ENCODE measurements around the gene NAPSA.

DNA sequence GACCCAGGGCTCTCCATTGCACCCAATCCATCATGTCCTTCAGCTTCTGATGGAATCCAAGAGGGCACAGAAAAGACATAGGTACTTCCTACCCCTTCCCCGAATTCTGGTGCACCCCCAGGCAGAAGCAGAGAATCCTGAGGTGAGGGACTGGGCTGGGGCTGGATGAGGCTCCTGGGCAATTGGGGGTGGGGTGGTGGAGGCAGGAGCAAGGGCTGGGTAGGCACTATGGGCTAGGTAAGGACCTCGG, 33.5 kb downstream of the NAPSA start:
- no peak for TF ChIP-seq ZKSCAN1 (IDR thresholded peaks at IDR 0.05; ENCODE audit: low read depth, low read length)
- TF ChIP-seq JUND (IDR thresholded peaks at IDR 0.05; ENCODE audit: borderline replicate concordance, low read depth, low read length) = no peak
- no peak for TF ChIP-seq JUND (tag; IDR thresholded peaks at IDR 0.05; ENCODE audit: borderline replicate concordance, low read depth, low read length)
- no peak for TF ChIP-seq TAF15 (IDR thresholded peaks at IDR 0.05; ENCODE audit: low read depth, low read length)

Measured in K562 (cell line).